OCI-LY3 (cell line): Measurements from ENCODE around the gene AXIN2.
A peak's percentile ranks its signal among the peaks of the same experiment; 100 is the strongest.

ENCODE experiments used
- H2AFZ ChIP-seq: fragments of 200-600, 300-600 bp; shearing (Covaris generic); 2 replicates; pipeline ENCODE4 v1.6.0; 2014; ENCODE audit warnings: antibody characterized with exemption, low read depth, low read length
- H3K27ac ChIP-seq: fragments of 200-600, 300-600 bp; sonication (generic); 2 replicates; pipeline ENCODE4 v1.5.1; 2014; ENCODE audit warnings: mild to moderate bottlenecking, low read length, moderate library complexity, mixed read lengths
- H3K27me3 ChIP-seq: fragments of 200-600, 300-600 bp; sonication (generic); 2 replicates; pipeline ENCODE4 v1.6.1; 2014; ENCODE audit warnings: low read depth, low read length, mixed read lengths
- H3K36me3 ChIP-seq: fragments of 200-600, 300-600 bp; sonication (generic); replicated peaks from 2 replicates; pipeline ENCODE3; 2014; ENCODE audit warnings: low read depth, low read length, mixed read lengths
- H3K4me1 ChIP-seq: fragments of 300-600, 200-600 bp; sonication (generic); 2 replicates; pipeline ENCODE4 v1.6.1; 2014; ENCODE audit warnings: low read length, mixed read lengths
- H3K4me2 ChIP-seq: fragments of 200-600, 300-600 bp; sonication (generic); 2 replicates; pipeline ENCODE4 v1.6.1; 2014; ENCODE audit warnings: low read length, mixed read lengths
- H3K4me3 ChIP-seq: fragments of 300-600, 200-600 bp; sonication (generic); 2 replicates; pipeline ENCODE4 v1.5.1; 2014; ENCODE audit warnings: antibody characterized with exemption, mild to moderate bottlenecking, low read length, moderate library complexity
- H3K79me2 ChIP-seq: fragments of 300-600, 200-600 bp; shearing (Covaris generic); 2 replicates; pipeline ENCODE4 v1.6.1; 2014; ENCODE audit warnings: mild to moderate bottlenecking, low read length, mixed read lengths
- H3K9ac ChIP-seq: fragments of 300-600, 200-600 bp; shearing (Covaris generic); 2 replicates; pipeline ENCODE4 v1.6.0; 2014; ENCODE audit warnings: mild to moderate bottlenecking, low read length, moderate library complexity
- H3K9me3 ChIP-seq: fragments of 200-600, 300-600 bp; shearing (Covaris generic); 2 replicates; pipeline ENCODE4 v1.6.1; 2014; ENCODE audit warnings: low read length, mixed read lengths; ENCODE audit not compliant: insufficient read depth
- H4K20me1 ChIP-seq: fragments of 200-600, 300-600 bp; sonication (generic); 2 replicates; pipeline ENCODE4 v1.6.1; 2016; ENCODE audit warnings: low read length, mixed read lengths; ENCODE audit not compliant: insufficient read depth
- CTCF ChIP-seq: fragments of 200-600, 300-600 bp; sonication (generic); IDR thresholded peaks from 2 replicates; pipeline ENCODE4 v1.5.1; 2014; ENCODE audit warnings: antibody characterized with exemption, low read length, low read depth
- EZH2phosphoT487 ChIP-seq: fragments of 200-600 bp; shearing (Covaris generic); IDR thresholded peaks from 2 replicates; pipeline ENCODE4 v1.6.1; 2018; ENCODE audit warnings: antibody characterized with exemption, mixed run types, low read depth

Gene AXIN2

GRCh38 chr17:65560628-65561451 is 608 bp downstream of the AXIN2 start:
- Histone ChIP-seq H3K27ac (peak overlapping the region; percentile 61), H3K4me1 (peaks cover 25% of the 10 kb centered on the region), H2AFZ (no peak overlapping the region)

GRCh38 chr17:65559804-65560627 is 1.4 kb downstream of the AXIN2 start:
- Histone ChIP-seq H3K4me3 (peak overlapping the region; percentile 82), H3K9me3 (no peaks in the 10 kb centered on the region), H3K27me3 (no peaks in the 10 kb centered on the region), H4K20me1 (peaks cover 6% of the 10 kb centered on the region; the same call in 1 of the 2 replicates), H3K4me1 (peaks cover 22% of the 10 kb centered on the region), H3K9ac (peak overlapping the region; percentile 60), H3K4me2 (peak overlapping the region; percentile 51), H2AFZ (no peak overlapping the region), H3K79me2 (peaks cover 8% of the 10 kb centered on the region; the same call in 1 of the 2 replicates), H3K36me3 (no peaks in the 10 kb centered on the region), H3K27ac (no peak overlapping the region; the same call in 1 of the 2 replicates)
- TF ChIP-seq CTCF, result no peak
- no peak for TF ChIP-seq EZH2phosphoT487

More at GRCh38 chr17:65560628-65561451, 608 bp downstream of the AXIN2 start:
- no peaks in the 10 kb centered on the region for H3K27me3 ChIP-seq
- H3K9ac ChIP-seq, result peak overlapping the region; percentile 58
- no peaks in the 10 kb centered on the region for H3K9me3 ChIP-seq
- no peaks in the 10 kb centered on the region for H3K36me3 ChIP-seq
- peaks cover 8% of the 10 kb centered on the region; the same call in 1 of the 2 replicates for H3K79me2 ChIP-seq
- H4K20me1 ChIP-seq, result peaks cover 4% of the 10 kb centered on the region; the same call in 1 of the 2 replicates
- TF ChIP-seq CTCF, result no peak
- no peak for TF ChIP-seq EZH2phosphoT487
- H3K4me3 ChIP-seq, result peak overlapping the region; percentile 82
- peak overlapping the region; percentile 58 for H3K4me2 ChIP-seq

- H3K27ac ChIP-seq, result no peak overlapping the region
- no peak for TF ChIP-seq CTCF
- TF ChIP-seq EZH2phosphoT487, result no peak
- no peaks in the 10 kb centered on the region for H3K27me3 ChIP-seq
- no peaks in the 10 kb centered on the region for H3K36me3 ChIP-seq
- H3K4me3 ChIP-seq, result peak overlapping the region; percentile 82
- no peaks in the 10 kb centered on the region for H3K9me3 ChIP-seq
- H4K20me1 ChIP-seq, result peaks cover 6% of the 10 kb centered on the region; the same call in 1 of the 2 replicates
- peaks cover 8% of the 10 kb centered on the region; the same call in 1 of the 2 replicates for H3K79me2 ChIP-seq
- peak overlapping the region; percentile 60 for H3K9ac ChIP-seq
- no peak overlapping the region for H2AFZ ChIP-seq
- H3K4me2 ChIP-seq, result peak overlapping the region; percentile 51
- peaks cover 21% of the 10 kb centered on the region for H3K4me1 ChIP-seq
These were observed 2.0 kb downstream of the AXIN2 start for GRCh38 chr17:65559461-65559803.
